ENCODE data around the gene DGLUCY.
"Not testable (repeated sequence)": the region's sequence is repeated elsewhere in the genome, so short reads cannot be mapped to it uniquely, and the experiment has no call there.

DGLUCY gene

GRCh38 chr14:91264151-91265150 lies 150.6 kb downstream of the DGLUCY start:
- TF ChIP-seq ZFX (IDR thresholded peaks at IDR 0.05): no peak
- no peak overlapping the region for H3K27ac ChIP-seq

DNA sequence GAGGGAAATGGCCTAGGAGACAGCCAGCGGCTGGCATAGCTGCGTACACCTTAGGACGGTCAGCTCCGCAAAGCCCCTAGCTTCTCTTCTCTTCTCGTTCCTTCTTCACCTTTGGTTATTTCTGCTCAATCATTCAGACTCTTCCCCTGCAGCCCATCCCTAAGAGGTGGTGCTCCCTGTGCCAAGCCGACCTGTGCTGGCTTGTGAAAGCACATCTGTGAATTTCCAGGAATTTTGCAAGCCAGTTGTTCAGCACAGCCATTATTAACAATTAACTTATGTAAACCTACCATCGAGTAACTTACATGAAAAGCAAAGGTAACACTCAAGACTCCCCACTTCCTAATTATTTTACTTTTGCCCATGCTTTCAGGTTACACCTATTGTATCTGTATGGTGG lies 151.5 kb downstream of the DGLUCY start:
- no peak overlapping the region for H3K27ac ChIP-seq
- TF ChIP-seq CTCF (conservative IDR thresholded peaks at IDR 0.05): no peak
- no peak for TF ChIP-seq ZFX (IDR thresholded peaks at IDR 0.05)

DNA sequence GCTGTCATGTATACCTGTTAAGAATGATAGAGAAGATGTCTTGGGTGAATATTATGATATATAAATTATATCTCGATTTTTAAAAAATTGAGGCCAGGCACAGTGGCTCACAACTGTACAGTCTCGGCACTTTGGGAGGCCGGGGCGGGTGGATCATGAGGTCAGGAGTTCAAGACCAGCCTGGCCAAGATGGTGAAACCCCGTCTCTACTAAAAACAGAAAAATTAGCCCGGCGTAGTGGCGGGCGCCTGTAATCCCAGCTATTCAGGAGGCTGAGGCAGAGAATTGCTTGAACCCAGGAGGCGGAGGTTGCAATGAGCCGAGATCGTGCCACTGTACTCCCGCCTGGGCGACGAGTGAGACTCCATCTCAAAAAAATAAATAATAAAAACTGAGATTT lies 152.4 kb downstream of the DGLUCY start:
- H3K27ac ChIP-seq: not testable (repeated sequence)

- TF ChIP-seq CTCF (conservative IDR thresholded peaks at IDR 0.05) (no peak), ZFX (IDR thresholded peaks at IDR 0.05) (no peak)
- H3K27ac ChIP-seq: no peak overlapping the region
Observed at GRCh38 chr14:91267965-91268437, 154.1 kb downstream of the DGLUCY start.

DNA sequence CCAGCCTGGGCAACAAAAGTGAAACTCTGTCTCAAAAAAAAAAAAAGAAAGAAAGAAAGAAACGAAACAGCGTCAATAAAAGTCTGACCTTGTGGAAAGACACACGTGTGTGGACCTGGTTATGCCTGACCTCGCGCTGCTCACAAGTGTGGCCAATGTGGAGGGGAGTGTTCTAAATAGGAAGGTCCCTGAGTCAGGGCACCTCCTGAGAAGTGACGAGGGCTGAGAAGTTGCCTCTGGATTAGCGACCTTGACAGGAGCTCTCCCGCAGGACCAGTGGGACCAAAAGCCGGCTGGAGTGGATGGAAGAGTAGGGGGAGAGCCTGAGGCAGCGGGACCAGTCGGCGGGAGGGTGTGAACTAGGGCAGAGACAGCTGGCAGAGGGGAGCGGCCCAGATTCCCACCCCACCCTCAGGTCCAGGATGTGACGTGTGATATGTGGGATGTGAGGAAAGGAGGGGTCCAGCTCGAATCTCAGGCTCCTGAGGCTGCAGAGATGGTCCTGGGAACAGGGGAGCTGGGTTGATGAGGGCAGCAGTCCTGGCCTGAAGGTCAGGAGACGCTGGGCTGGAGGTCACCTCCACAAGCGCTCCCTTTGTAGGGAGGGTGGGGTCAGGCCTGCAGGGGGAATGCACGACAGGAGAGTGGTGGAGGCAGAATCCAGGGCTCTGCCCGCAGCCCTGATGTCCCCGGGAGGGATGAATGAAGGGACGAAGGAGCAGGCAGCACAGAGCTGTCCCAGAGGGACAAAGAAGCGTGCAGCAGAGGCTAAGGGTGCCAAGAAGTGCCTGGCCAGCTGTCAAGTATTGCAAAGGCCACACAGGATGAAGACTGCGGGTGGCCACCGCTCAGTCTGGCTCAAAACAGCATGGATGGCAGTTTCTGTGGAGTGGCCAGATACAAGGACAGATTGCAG lies 155.5 kb downstream of the DGLUCY start:
- no peak overlapping the region; the same call in 1 of the 2 replicates for H3K27ac ChIP-seq
- no peak for TF ChIP-seq CTCF (conservative IDR thresholded peaks at IDR 0.05)
- no peak for TF ChIP-seq ZFX (IDR thresholded peaks at IDR 0.05)

- H3K27ac ChIP-seq: no peak overlapping the region
- no peak for TF ChIP-seq ZFX (IDR thresholded peaks at IDR 0.05)
Observed at GRCh38 chr14:91270188-91270587, 156.3 kb downstream of the DGLUCY start.

DNA sequence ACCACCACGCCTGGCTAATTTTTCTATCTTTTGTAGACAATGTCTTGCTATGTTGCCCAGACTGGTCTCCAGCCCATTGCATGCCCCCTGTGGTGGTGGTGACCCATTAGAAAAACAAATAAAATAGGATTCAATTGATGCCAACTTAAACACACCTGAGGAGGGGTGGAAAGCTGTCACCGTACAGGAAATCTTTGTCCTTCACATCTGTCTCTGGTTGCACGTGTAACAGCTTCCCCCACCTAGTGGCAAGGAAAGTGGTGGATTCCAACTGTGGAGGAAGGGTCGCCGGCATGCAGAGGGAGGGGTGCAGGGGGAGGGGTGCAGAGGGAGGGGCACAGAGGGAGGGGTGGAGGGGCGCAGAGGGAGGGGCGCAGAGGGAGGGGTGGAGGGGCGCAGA lies 156.7 kb downstream of the DGLUCY start:
- no peak overlapping the region for H3K27ac ChIP-seq
- TF ChIP-seq CTCF (conservative IDR thresholded peaks at IDR 0.05): no peak
- TF ChIP-seq ZFX (IDR thresholded peaks at IDR 0.05): no peak

DNA sequence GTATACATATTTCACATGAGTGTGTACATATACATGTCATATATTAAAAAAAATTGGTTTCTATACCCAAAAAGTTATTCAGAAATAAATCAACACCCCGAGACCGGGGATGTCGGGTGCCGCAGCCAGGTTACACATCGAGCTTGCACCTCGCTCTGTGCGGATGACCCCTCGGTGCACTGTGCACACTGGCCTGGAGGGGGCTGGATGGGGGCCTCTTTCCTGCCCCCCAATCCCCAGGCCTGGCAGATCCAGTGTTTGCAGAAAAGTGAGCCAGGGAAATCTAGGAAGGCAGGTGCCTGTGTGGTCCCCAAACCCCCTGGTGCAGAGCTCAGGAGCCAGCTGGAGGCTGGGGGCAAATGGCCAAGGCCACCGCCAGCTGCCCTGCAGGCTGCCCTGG lies 157.8 kb downstream of the DGLUCY start:
- no peak for TF ChIP-seq CTCF (conservative IDR thresholded peaks at IDR 0.05)
- TF ChIP-seq ZFX (IDR thresholded peaks at IDR 0.05): no peak
- no peak overlapping the region for H3K27ac ChIP-seq
